Measurements from ENCODE around the gene SRRM4.

- TF ChIP-seq POLR2A (IDR thresholded peaks at IDR 0.05) = no peak
- TF ChIP-seq CTCF (IDR thresholded peaks at IDR 0.05) = peak in 4 of 6 experiments; percentile 27 to 63 (median 46)
These were observed 1.5 kb upstream of the SRRM4 start for GRCh38 chr12:118979763-118980406.

All from thyroid gland (tissue), 4 donors.